ENCODE results near the gene ABR.
"Not testable (repeated sequence)": the region's sequence is repeated elsewhere in the genome, so short reads cannot be mapped to it uniquely, and the experiment has no call there.

Gene ABR

DNA sequence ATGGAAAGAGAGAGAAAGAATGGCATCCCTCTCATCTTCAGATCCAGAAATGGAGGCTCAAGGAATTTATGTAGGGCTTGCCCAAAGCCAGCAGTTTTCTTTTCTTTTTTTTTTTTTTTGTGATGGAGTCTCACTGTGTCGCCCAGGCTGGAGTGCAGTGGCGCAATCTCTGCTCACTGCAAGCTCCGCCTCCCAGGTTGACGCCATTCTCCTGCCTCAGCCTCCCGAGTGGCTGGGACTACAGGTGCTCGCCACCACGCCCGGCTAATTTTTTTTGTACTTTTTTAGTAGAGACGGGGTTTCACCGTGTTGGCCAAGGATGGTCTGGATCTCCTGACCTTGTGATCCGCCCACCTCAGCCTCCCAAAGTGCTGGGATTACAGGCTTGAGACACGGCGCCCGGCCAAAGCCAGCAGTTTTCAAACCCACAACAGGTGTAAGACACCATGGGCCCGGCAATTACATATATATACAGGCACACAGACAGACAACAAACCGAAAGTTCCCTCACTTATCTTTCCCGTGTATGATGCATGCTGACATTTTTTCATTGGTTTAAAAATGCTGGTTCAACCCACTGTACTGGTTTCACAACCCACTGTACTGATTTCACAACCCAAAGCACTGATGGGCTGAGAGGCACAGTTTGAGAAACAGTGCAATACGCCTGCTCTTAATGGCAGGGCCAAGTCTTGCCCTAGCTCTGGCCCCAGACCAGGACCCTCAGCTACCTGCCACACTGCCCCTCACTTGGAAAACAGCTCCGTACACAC, 81.6 kb downstream of the ABR start:
- DNase-seq (ENCODE audit: extremely low read depth in 1 of 2, low read depth in 1 of 2), result not testable (repeated sequence)

DNA sequence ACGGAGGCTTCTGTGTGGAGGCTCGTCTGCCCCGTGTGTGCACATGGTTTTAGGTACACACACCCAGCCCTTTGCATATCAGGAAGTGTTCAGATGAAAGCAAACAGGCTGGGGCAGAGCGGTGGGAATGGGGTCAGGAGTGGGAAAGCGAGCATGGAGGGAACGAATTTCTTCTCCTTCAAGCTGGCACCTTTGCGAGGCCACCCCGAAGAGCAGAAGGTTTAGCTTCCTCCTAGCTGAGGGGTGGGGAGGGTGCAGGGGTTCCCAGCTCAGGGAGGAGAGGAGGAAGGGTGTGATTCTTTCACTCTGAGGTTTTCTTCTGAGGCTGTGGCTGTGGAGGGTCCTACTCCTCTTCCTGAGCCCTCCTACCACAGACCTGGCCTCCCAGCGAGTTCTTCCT, 83.6 kb downstream of the ABR start:
- DNase-seq (ENCODE audit: extremely low read depth in 1 of 2, low read depth in 1 of 2), result no peak

DNA sequence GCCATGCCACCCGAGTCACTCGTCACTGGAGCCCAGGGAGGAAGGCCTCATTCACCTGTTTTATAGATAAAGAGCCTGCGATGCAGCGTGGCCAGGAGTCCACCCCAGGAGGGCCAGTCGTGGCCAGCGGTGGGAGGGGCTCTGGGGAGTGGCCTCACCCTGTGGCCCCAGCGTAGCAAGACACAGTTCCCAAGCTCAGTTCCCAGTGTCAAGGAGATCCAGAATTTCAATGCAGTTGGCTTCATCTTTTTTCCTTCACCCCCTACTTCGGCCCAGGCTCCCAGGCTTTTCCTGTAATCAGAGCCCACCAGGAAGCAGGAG, 84.0 kb downstream of the ABR start:
- DNase-seq (ENCODE audit: extremely low read depth in 1 of 2, low read depth in 1 of 2), result no peak

DNA sequence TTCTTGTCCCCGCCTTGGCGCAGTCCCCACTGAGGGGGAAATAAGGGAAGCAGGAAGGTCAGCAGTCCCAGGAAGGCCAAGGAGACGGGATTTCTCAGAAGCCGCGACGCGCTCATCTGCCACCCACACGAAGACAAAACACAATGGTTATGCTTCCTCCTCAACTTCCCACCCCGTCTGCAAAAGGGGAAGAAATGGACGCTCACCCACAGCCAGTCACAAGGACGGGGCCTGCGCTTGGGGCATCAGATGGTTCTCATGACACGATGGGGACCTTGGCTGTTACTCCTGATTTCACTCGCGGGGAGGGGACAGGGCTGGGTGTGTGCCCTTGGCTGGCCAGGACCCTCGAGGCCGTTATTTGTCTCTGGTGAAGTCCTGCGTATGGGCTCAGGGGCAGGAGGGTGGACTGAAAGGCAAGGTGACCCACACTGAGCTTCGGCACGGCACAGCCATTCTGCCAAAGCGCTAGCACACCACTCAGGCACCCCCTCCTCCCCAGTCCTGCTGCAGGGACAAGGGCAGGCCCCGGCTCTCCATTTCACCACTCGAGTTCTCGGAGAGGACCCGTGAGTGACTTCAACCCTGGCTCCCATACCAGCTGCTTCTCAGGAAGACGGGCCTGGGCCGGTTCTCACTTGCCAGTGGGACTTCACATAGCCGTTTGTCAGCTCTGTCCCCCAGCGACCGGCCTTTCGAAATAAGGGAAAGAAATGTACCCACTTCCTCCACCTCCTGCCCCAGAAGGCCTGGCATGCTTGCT, 84.5 kb downstream of the ABR start:
- no peak for DNase-seq (ENCODE audit: extremely low read depth in 1 of 2, low read depth in 1 of 2)

DNA sequence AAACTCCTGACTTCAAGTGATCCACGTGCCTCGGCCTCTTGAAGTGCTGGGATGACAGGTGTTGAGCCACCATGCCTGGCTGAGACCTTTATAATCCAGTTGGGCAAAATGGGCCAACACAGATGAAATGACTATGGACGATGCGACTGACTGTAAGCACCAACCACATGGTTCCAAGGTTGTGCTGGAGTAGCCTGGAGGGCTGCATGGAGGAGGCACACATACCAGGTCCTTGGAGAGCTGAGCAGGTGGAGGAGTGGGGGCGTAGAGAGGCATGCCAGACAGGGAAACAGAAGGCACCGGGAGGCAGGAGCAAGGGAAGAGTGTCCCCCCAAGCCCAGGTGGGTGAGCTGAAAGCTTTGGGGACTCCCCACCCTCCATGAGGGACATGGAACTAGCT, 85.2 kb downstream of the ABR start:
- DNase-seq (ENCODE audit: extremely low read depth in 1 of 2, low read depth in 1 of 2), result no peak

- no peak for DNase-seq (ENCODE audit: extremely low read depth in 1 of 2, low read depth in 1 of 2)
Observed at GRCh38 chr17:1091900-1092299, 87.9 kb downstream of the ABR start.

DNA sequence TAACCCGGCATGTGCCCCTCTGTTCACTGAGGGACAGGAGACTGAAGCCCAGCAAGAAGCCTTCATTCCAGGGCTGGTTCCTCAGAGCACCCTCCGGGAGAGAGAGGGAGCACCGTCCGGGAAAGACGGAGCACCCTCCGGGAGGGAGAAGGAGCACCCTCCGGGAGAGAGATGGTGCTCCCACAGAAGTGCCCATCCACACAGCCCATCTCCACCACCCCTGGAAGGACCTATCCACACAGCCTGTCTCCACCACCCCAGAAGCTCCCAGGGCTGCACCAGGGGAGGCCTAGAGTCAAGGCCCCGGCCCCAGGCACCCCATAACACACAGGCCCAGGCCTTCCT, 88.6 kb downstream of the ABR start:
- DNase-seq (ENCODE audit: extremely low read depth in 1 of 2, low read depth in 1 of 2), result no peak

DNA sequence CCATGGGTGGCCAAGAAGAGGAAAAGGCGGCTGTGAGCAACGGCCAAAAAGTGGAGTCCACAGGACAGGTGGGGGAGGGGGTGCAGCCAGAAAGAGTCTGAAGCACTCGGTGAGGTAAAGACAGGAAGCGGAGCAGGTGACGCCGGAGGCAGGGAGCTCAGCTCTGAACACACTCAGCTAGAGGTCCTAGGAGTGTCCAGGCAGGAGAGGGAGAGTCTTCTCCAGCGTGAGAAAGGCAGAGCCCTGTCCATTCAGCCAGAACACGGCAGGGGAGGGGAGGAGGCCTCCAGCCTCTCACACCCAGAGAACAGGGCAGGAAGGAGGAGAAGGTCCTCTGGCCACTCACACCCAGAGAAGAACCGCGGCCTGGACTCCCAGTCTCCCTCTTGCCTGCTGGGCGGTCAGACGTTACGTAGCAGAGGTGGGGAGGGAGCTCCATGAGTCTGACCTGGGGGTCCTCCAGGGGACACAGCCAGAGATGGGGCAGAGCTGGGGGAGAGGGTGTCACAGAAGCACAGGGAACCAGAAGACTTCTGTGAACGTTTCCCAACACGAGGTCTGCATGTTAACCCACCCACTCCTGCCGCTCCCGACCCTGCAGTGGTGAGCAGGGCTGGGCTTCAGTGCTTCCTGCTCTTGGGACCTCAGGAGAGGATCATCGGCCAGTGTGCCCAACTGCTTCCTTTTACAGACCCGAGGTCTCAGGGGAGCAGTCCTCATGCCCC, 89.2 kb downstream of the ABR start:
- no peak for DNase-seq (ENCODE audit: extremely low read depth in 1 of 2, low read depth in 1 of 2)

GRCh38 chr17:1089915-1090314, 89.9 kb downstream of the ABR start:
- DNase-seq (ENCODE audit: extremely low read depth in 1 of 2, low read depth in 1 of 2), result no peak

- no peak for DNase-seq (ENCODE audit: extremely low read depth in 1 of 2, low read depth in 1 of 2)
Observed at GRCh38 chr17:1087381-1088241, 92.2 kb downstream of the ABR start.

- DNase-seq (ENCODE audit: extremely low read depth in 1 of 2, low read depth in 1 of 2), result no peak
Observed at GRCh38 chr17:1083451-1084187, 96.2 kb downstream of the ABR start.

DNA sequence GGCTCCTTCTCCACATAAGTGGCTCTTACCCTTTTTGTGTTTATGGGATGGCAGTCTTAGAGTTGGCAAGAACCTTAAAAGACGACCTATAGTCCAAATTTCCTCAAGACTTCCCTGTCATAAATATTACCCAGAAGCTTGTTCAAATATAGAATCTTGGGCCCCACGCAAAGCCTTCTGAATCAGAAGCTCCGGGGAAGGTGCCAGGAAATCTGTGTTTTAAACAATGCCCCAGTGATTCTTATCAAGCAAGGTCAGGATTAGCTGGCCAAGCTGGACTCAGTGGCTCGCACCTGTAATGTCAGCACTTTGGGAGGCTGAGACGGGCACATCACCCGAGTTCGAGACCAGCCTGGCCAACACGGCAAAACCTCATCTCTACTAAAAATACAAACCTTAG, 97.2 kb downstream of the ABR start:
- DNase-seq (ENCODE audit: extremely low read depth in 1 of 2, low read depth in 1 of 2), result no peak

GRCh38 chr17:1078831-1079561, 100.8 kb downstream of the ABR start:
- DNase-seq (ENCODE audit: extremely low read depth in 1 of 2, low read depth in 1 of 2), result no peak

DNA sequence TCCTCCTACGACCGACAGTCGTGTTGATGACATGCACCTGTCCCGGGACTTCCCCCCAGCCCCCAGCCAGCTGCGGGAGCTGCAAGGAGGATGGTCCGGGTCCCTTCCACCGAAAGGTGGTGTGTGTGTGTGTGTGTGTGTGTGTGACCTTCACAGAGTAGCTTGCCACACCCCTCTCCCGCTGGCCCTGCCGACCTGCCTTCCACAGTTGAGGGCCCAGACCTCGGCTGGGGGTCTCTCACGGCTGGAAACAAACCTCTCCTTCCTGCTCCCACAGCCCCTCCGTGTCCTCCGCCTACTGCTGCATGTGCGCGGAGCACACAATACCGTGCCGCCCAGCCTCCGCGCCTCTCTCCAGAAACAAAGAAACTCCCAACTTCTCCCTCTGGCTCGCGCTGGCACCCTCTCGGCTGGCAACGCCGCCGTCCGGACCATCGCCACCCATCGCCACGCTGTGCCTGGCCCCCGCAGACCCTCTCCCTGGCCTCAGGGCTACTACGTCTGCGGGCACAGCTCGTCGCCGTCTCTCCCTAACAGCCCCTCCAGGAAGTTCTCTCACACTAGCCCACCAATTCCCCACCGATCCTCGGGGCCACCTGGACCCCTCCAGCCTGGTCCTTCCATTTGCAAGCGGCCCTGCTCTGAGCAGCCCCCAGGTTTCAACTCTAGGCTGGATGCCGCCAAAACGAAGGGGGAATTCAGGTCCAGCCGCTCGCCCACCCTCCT, 101.6 kb downstream of the ABR start:
- no peak for DNase-seq (ENCODE audit: extremely low read depth in 1 of 2, low read depth in 1 of 2)

- DNase-seq (ENCODE audit: extremely low read depth in 1 of 2, low read depth in 1 of 2), result no peak
Observed at GRCh38 chr17:1077581-1077985, 102.2 kb downstream of the ABR start.

GRCh38 chr17:1076982-1077302, 102.8 kb downstream of the ABR start:
- DNase-seq (ENCODE audit: extremely low read depth in 1 of 2, low read depth in 1 of 2), result no peak

- DNase-seq (ENCODE audit: extremely low read depth in 1 of 2, low read depth in 1 of 2), result no peak
Observed at GRCh38 chr17:1076299-1076981, 103.3 kb downstream of the ABR start.

DNA sequence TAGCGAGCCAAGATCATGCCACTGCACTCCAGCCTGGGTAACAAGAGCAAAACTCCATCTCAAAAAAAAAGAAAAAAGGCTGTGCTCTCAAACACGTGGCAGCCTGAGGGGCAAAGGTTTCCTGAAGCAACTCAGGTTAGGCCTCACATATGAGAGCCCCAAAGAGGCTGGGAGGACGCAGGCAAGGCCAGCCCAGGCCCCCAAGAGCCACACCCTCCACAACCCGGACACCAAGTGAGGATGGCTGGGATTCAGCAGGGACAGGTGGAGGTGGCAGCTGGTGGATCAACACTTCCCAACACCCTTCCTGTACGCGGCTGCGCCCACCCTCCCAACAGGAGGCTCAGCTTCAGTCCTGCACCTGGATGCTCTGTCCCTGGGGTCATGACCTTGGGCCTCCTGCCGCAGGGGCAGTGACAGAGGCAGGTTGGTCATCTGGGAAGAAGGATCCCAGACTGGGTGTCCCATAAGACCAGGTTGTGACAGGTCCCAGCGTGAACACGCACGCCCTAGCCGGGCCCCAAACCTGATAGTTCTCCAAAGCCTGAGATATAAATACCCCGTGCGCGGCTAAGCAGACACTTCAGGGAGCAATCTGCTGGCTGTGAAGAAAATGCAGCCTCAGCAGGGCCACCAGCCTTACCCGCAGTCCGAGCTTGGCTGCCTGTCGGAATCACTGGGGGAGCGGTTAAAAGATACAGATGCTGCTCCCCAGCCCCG, 104.7 kb downstream of the ABR start:
- no peak for DNase-seq (ENCODE audit: extremely low read depth in 1 of 2, low read depth in 1 of 2)
